VCaP (cell line): ENCODE data around the gene BCL2L1.

Experiments used
- H3K27ac ChIP-seq: fragments of 450-650 bp; 2 replicates; pipeline ENCODE4 v1.5.1; 2017
- TF ChIP-seq, protein P1 (sequence below): fragments of 450-650 bp; conservative IDR thresholded peaks from 2 replicates; pipeline ENCODE4 v1.5.1; 2017; ENCODE audit warnings: mild to moderate bottlenecking, moderate library complexity

BCL2L1 gene

GRCh38 chr20:31666258-31667042, 56.2 kb downstream of the BCL2L1 start:
- peak overlapping the region; percentile 94 for H3K27ac ChIP-seq
- TF ChIP-seq, protein P1, sequence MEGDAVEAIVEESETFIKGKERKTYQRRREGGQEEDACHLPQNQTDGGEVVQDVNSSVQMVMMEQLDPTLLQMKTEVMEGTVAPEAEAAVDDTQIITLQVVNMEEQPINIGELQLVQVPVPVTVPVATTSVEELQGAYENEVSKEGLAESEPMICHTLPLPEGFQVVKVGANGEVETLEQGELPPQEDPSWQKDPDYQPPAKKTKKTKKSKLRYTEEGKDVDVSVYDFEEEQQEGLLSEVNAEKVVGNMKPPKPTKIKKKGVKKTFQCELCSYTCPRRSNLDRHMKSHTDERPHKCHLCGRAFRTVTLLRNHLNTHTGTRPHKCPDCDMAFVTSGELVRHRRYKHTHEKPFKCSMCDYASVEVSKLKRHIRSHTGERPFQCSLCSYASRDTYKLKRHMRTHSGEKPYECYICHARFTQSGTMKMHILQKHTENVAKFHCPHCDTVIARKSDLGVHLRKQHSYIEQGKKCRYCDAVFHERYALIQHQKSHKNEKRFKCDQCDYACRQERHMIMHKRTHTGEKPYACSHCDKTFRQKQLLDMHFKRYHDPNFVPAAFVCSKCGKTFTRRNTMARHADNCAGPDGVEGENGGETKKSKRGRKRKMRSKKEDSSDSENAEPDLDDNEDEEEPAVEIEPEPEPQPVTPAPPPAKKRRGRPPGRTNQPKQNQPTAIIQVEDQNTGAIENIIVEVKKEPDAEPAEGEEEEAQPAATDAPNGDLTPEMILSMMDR = no peak

- peak overlapping the region; percentile 94 for H3K27ac ChIP-seq
- TF ChIP-seq, protein P1 = no peak
These were observed 56.9 kb downstream of the BCL2L1 start for GRCh38 chr20:31665753-31666152.

GRCh38 chr20:31664696-31665354, 57.8 kb downstream of the BCL2L1 start:
- H3K27ac ChIP-seq = peak overlapping the region; percentile 94
- TF ChIP-seq, protein P1 = no peak

DNA sequence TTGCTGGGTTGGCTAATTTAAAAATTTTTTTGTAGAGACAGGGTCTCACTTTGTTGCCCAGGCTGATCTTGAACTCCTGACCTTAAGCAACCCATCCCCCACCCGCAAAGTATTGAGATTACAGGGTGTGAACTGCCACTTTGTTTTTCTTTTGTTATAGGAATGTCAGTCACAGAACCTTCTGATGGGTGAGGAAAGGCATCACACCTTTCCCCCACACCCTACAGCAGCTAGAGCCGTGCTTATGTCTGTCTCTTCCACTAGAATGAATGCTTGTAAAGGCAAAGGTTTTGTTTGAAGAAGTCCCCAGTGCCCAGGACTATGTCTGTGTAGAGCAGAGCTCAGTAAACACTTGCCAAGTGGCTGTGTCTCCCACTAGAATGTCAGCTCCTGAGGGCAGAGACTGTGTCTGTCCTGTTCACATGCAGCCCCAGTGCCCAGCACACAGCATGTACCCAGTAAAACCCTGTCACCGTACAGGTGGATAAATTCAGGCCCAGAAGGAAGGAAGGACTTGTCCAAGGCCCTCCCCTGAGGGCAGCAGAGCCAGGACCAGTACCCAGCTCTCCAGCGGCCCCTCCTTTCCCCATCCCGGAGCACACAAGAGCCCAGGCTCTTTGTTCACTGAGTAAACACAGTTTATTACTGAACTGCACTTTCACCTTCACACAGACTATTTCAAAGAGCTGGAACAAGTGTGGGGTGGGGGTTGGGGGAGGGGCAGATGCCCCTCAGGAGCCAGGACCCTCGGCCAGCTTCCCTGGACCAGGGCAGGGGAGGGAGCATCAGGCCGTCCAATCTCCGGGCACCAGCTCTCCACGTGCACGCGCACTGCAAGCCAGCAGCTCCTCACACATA, 58.6 kb downstream of the BCL2L1 start:
- TF ChIP-seq, protein P1 = no peak
- H3K27ac ChIP-seq = peak overlapping the region; percentile 94

DNA sequence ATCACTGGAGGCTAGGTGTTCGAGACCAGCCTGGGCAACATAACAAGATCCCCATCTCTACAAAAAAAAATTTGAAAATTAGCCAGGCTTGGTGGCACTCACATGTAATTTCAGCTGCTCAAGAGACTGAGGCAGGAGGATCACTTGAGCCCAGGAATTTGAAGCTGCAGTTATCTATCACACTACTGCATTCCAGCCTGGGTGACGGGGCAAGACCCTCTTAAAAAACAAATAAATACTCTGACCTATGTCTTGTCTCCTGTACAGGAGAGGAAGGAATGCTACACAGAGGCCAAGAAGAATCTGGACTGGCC, 59.2 kb downstream of the BCL2L1 start:
- H3K27ac ChIP-seq = peak overlapping the region; percentile 94
- TF ChIP-seq, protein P1 = no peak

DNA sequence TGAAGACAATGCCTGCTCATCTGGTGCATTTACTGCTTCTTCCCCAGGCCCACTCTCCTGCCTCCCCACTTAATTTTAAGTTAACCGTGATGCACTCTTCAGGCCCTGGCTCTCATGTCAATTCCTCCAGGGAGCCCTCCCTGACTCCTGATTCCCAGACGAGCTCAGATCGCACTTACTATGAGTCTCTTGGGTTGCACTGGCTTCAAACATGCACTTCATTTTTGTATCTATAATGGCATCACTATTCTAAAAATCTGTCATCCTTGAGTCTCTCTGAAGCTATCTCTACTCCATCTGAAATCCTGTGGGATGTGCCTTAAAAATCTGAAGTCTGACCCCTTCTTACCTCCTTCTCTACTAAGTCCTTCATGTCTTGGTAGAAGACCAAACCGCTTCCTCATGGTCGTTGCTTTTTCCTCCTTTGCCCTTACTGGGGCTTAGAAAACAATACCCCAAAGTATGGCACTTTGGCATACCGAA, 60.3 kb downstream of the BCL2L1 start:
- H3K27ac ChIP-seq = peak overlapping the region; percentile 94
- TF ChIP-seq, protein P1 = no peak
